KOPT-K1 (cell line): Measurements from ENCODE around the gene UNC50.
A peak's percentile ranks its signal among the peaks of the same experiment; 100 is the strongest.

Experiments used
- H3K27ac ChIP-seq: fragments of 200-600 bp; sonication (generic); 2 replicates; pipeline ENCODE4 v1.5.1; 2016; ENCODE audit warnings: antibody characterized with exemption, mild to moderate bottlenecking, low read depth, low read length; ENCODE audit not compliant: poor library complexity, severe bottlenecking
- H3K36me3 ChIP-seq: fragments of 200-600 bp; sonication (generic); 2 replicates; pipeline ENCODE4 v1.5.1; 2017; ENCODE audit warnings: antibody characterized with exemption, mild to moderate bottlenecking, low read length, moderate library complexity; ENCODE audit not compliant: insufficient read depth
- H3K9me3 ChIP-seq: fragments of 200-600 bp; sonication (generic); 2 replicates; pipeline ENCODE4 v1.5.1; 2017; ENCODE audit warnings: antibody characterized with exemption, low read length, mild to moderate bottlenecking; ENCODE audit not compliant: insufficient read depth, poor library complexity, severe bottlenecking

Gene UNC50

GRCh38 chr2:98608116-98608961 lies at the start of gene UNC50, which contains the start of gene COA5:
TSS of gene UNC50 (plus strand) at chr2:98608589. CDS start at chr2:98609760, 1,171 bp downstream.
TSS of gene COA5 (minus strand) at chr2:98608512. CDS start at chr2:98608405, 107 bp downstream.
- H3K36me3 ChIP-seq = peaks cover 58% of the 10 kb centered on the region
- H3K9me3 ChIP-seq = no peaks in the 10 kb centered on the region
- H3K27ac ChIP-seq = peak within 1 kb of the TSS; percentile 96

GRCh38 chr2:98558852-98559530 lies 49.4 kb upstream of the UNC50 start:
- Histone ChIP-seq H3K36me3 (peaks cover 88% of the 10 kb centered on the region), H3K27ac (peak overlapping the region; percentile 45)

GRCh38 chr2:98559581-98559980 lies 48.8 kb upstream of the UNC50 start:
- H3K27ac ChIP-seq = peak overlapping the region; percentile 45
- H3K9me3 ChIP-seq = no peaks in the 10 kb centered on the region
- peaks cover 91% of the 10 kb centered on the region for H3K36me3 ChIP-seq

More at GRCh38 chr2:98558852-98559530, 49.4 kb upstream of the UNC50 start:
- no peaks in the 10 kb centered on the region for H3K9me3 ChIP-seq

GRCh38 chr2:98560256-98560771 lies 48.1 kb upstream of the UNC50 start:
- no peaks in the 10 kb centered on the region for H3K9me3 ChIP-seq
- H3K36me3 ChIP-seq = peaks cover 87% of the 10 kb centered on the region
- H3K27ac ChIP-seq = peak overlapping the region; percentile 45

GRCh38 chr2:98561018-98561417 lies 47.4 kb upstream of the UNC50 start:
- H3K9me3 ChIP-seq = no peaks in the 10 kb centered on the region
- H3K36me3 ChIP-seq = peaks cover 87% of the 10 kb centered on the region
- H3K27ac ChIP-seq = no peak overlapping the region

GRCh38 chr2:98561902-98562695 lies 46.3 kb upstream of the UNC50 start:
- Histone ChIP-seq H3K9me3 (no peaks in the 10 kb centered on the region), H3K36me3 (peaks cover 95% of the 10 kb centered on the region), H3K27ac (no peak overlapping the region)

- peaks cover 95% of the 10 kb centered on the region for H3K36me3 ChIP-seq
- H3K27ac ChIP-seq = no peak overlapping the region
- no peaks in the 10 kb centered on the region for H3K9me3 ChIP-seq
Measured at GRCh38 chr2:98563394-98563793, 45.0 kb upstream of the UNC50 start.

- Histone ChIP-seq H3K27ac (peak overlapping the region; percentile 25), H3K36me3 (peaks cover 95% of the 10 kb centered on the region), H3K9me3 (no peaks in the 10 kb centered on the region)
Measured at GRCh38 chr2:98564541-98565132, 43.8 kb upstream of the UNC50 start.

GRCh38 chr2:98565286-98565860 lies 43.0 kb upstream of the UNC50 start:
- peaks cover 95% of the 10 kb centered on the region for H3K36me3 ChIP-seq
- peak overlapping the region; percentile 25 for H3K27ac ChIP-seq
- no peaks in the 10 kb centered on the region for H3K9me3 ChIP-seq

- Histone ChIP-seq H3K9me3 (no peaks in the 10 kb centered on the region), H3K27ac (peak overlapping the region; percentile 25), H3K36me3 (peaks cover 95% of the 10 kb centered on the region)
Measured at GRCh38 chr2:98565941-98566340, 42.4 kb upstream of the UNC50 start.

GRCh38 chr2:98568161-98568956 lies 40.0 kb upstream of the UNC50 start:
- H3K27ac ChIP-seq = no peak overlapping the region
- H3K9me3 ChIP-seq = no peaks in the 10 kb centered on the region
- peaks cover 95% of the 10 kb centered on the region for H3K36me3 ChIP-seq

- H3K36me3 ChIP-seq = peaks cover 95% of the 10 kb centered on the region
- no peak overlapping the region for H3K27ac ChIP-seq
- H3K9me3 ChIP-seq = no peaks in the 10 kb centered on the region
Measured at GRCh38 chr2:98569197-98569793, 39.1 kb upstream of the UNC50 start.

- H3K27ac ChIP-seq = no peak overlapping the region
- no peaks in the 10 kb centered on the region for H3K9me3 ChIP-seq
- peaks cover 95% of the 10 kb centered on the region for H3K36me3 ChIP-seq
Measured at GRCh38 chr2:98569915-98570314, 38.5 kb upstream of the UNC50 start.
